GM12878 (cell line): ENCODE data around the gene UBA6. TPM values are rescaled to one million over a fixed set of nuclear protein-coding genes. Genes with fewer than 3 reads are reported as not detected.
A peak's percentile ranks its signal among the peaks of the same experiment; 100 is the strongest.

Source experiments
- ATAC-seq: fragments of 200-7000 bp; cut with Tn5 transposase; 3 replicates; pipeline ENCODE4 v1.9.1; 2020; ENCODE audit warnings: mild to moderate bottlenecking, moderate library complexity
- BruUV-seq: library from RNA; stranded (reverse); fragments of 400-500 nt; replicated peaks from 2 replicates; lab custom pipeline; 2021; lab: Mats Ljungman, UMichigan
- CTCF ChIA-PET: fragments of 300-600 bp; sonication (Branson Sonifier 250); formaldehyde crosslinking; extraction: SDS; loops from one replicate; lab custom pipeline; 2021; ENCODE audit warnings: inconsistent platforms; lab: Yijun Ruan, JAX
- POLR2A ChIA-PET: fragments of 350-600 bp; formaldehyde crosslinking; extraction: SDS; loops from one replicate; lab custom pipeline; 2021; ENCODE audit warnings: inconsistent platforms; lab: Charles Lee
- RAD21 ChIA-PET: fragments of 300-600 bp; sonication (Branson Sonifier 250); formaldehyde crosslinking; loops from one replicate; lab custom pipeline; 2023; ENCODE audit warnings: antibody characterized with exemption; ENCODE audit not compliant: unreplicated experiment; lab: Charles Lee
- SMC1A ChIA-PET: fragments of 300-600 bp; sonication (Branson Sonifier 250); formaldehyde crosslinking; loops from one replicate; lab custom pipeline; 2023; ENCODE audit not compliant: unreplicated experiment, uncharacterized antibody; lab: Charles Lee
- DNase-seq: peaks from one replicate; pipeline ENCODE4 v3.0.0-alpha.2; 2011; ENCODE audit warnings: low read depth, low spot score
- FAIRE-seq: peaks from 3 replicates; lab custom pipeline; 2011; peaks lifted over from hg19 to GRCh38; lab: Jason Lieb, UNC
- H2AFZ ChIP-seq: 2 replicates; pipeline ENCODE4 v1.6.0; 2011; ENCODE audit warnings: low read depth, low read length, control low read depth; ENCODE audit not compliant: control insufficient read depth
- H3K27ac ChIP-seq: 2 replicates; pipeline ENCODE4 v1.5.1; 2011; ENCODE audit warnings: control low read depth; ENCODE audit not compliant: control insufficient read depth, insufficient read depth
- H3K27me3 ChIP-seq, 2 experiments: replicated peaks in 1 of 2; 2 replicates each; pipeline versions ENCODE4 v1.6.0 to v1.6.1; 2011; ENCODE audit warnings: low read length in 1 of 2; ENCODE audit not compliant: control insufficient read depth in 2 of 2, insufficient read depth in 2 of 2
- H3K36me3 ChIP-seq, 2 experiments: 2 replicates each; pipeline ENCODE4 v1.5.1; 2011; ENCODE audit warnings: low read length in 1 of 2; ENCODE audit not compliant: control insufficient read depth in 2 of 2, insufficient read depth in 2 of 2
- H3K4me1 ChIP-seq: 2 replicates; pipeline ENCODE4 v1.6.1; 2011; ENCODE audit warnings: mild to moderate bottlenecking, low read length, moderate library complexity, mixed read lengths; ENCODE audit not compliant: control insufficient read depth, insufficient read depth
- H3K4me2 ChIP-seq: 2 replicates; pipeline ENCODE4 v1.6.0; 2011; ENCODE audit warnings: control low read depth; ENCODE audit not compliant: control insufficient read depth, insufficient read depth
- H3K4me3 ChIP-seq: fragments of 200-600 bp; sonication (generic); 2 replicates; pipeline ENCODE4 v1.5.1; 2016
- H3K79me2 ChIP-seq: 2 replicates; pipeline ENCODE4 v1.6.0; 2011; ENCODE audit warnings: low read length; ENCODE audit not compliant: control insufficient read depth, insufficient read depth
- H3K9ac ChIP-seq: 2 replicates; pipeline ENCODE4 v1.8.0; 2011; ENCODE audit warnings: low read length, control low read depth, mixed read lengths; ENCODE audit not compliant: control insufficient read depth, insufficient read depth
- H3K9me3 ChIP-seq: replicated peaks from 3 replicates; pipeline ENCODE4 v1.5.1; 2011; ENCODE audit warnings: mild to moderate bottlenecking, low read length; ENCODE audit not compliant: control insufficient read depth, insufficient read depth
- H4K20me1 ChIP-seq: 2 replicates; pipeline ENCODE4 v1.6.0; 2011; ENCODE audit not compliant: control insufficient read depth, insufficient read depth
- CBX5 ChIP-seq: sonication (generic); IDR thresholded peaks from 2 replicates; pipeline ENCODE4 v1.6.1; 2016; ENCODE audit warnings: low read depth, moderate library complexity, mild to moderate bottlenecking, inconsistent platforms
- CEBPB ChIP-seq, 2 experiments: fragments of 150-350 bp in 1 of 2; IDR thresholded peaks; 2 replicates each; pipeline ENCODE4 v1.6.1; 2012 to 2014; ENCODE audit warnings: low read depth in 2 of 2, low read length in 2 of 2, borderline replicate concordance in 1 of 2, inconsistent platforms in 1 of 2
- E4F1 ChIP-seq: fragments of 450-650 bp; IDR thresholded peaks from 2 replicates; pipeline ENCODE4 v1.6.1; 2018; ENCODE audit warnings: borderline replicate concordance, mild to moderate bottlenecking; ENCODE audit not compliant: partially characterized antibody
- ELK1 ChIP-seq: IDR thresholded peaks from 2 replicates; pipeline ENCODE4 v1.6.1; 2012; ENCODE audit warnings: low read depth, low read length, improper control_type of control experiment
- NFYB ChIP-seq: IDR thresholded peaks from 2 replicates; pipeline ENCODE4 v1.6.1; 2011; ENCODE audit warnings: low read depth, mild to moderate bottlenecking, low read length, improper control_type of control experiment, moderate library complexity; ENCODE audit not compliant: insufficient read depth
- TCF12 ChIP-seq: IDR thresholded peaks from 2 replicates; pipeline ENCODE4 v1.6.1; 2011; ENCODE audit warnings: low read depth, mild to moderate bottlenecking, low read length
- ZBTB33 ChIP-seq: fragments of 450-650 bp; IDR thresholded peaks from 2 replicates; pipeline ENCODE4 v1.6.1; 2017; ENCODE audit warnings: mild to moderate bottlenecking
- WGBS: methylation state at CpG from one replicate; pipeline ENCODE4 v1.1.6; 2016; ENCODE audit warnings: low lambda C conversion rate; ENCODE audit not compliant: insufficient replicate concordance, insufficient coverage; ENCODE audit errors: missing lambda C conversion rate; 5-methylcytosine and 5-hydroxymethylcytosine counted together
- in situ Hi-C: fragments of 300-500 bp; cut with MboI; formaldehyde crosslinking; loops from 9 replicates; pipeline ENCODE4 v1.14.3; 2018; ENCODE audit warnings: mixed read lengths
- intact Hi-C: fragments of 100-400 bp; cut with micrococcal nuclease; formaldehyde crosslinking; loops from one replicate; pipeline ENCODE4 v1.14.2; 2022; ENCODE audit not compliant: unreplicated experiment
- polyA plus RNA-seq, 11 experiments: library from polyadenylated mRNA; depleted of rRNA in 4 of 11; unstranded in 6 of 11; stranded (reverse) in 5 of 11; fragments of >200 nt; fragmentation: Nextera tagmentation in 4 of 11; fragmentation: Illumina TruSeq in 1 of 11; extraction: Ambion mirVana in 4 of 11; extraction: Trizol in 1 of 11; gene quantifications; 1 replicate in 1 of 11; 2 replicates in 10 of 11; pipeline versions ENCODE4 v1.2.1 to v1.2.3, GENCODE V29; 2011 to 2016; ENCODE audit warnings: inconsistent platforms in 2 of 11, missing spikeins in 2 of 11, low read depth in 1 of 11
- total RNA-seq, 4 experiments: library from RNA; depleted of rRNA in 3 of 4; stranded (reverse); fragments of >200 nt in 3 of 4; fragmentation: Illumina TruSeq in 1 of 4; extraction: Trizol in 1 of 4; gene quantifications; 2 replicates each; pipeline versions ENCODE4 v1.2.1 to v1.2.3, GENCODE V29; 2013 to 2021

Gene UBA6
- total and polyA plus RNA-seq, 10 of the 15 experiments (the other 5 are each of a cell fraction or from before 2014, with no cell fraction given), result 7.9 to 70.6 (median 34.7) TPM

GRCh38 chr4:67668315-67668714 is 32.6 kb downstream of the UBA6 start (continued):
- TF ChIP-seq CEBPB (IDR thresholded peaks at IDR 0.05; ENCODE audit: borderline replicate concordance in 1 of 2, low read depth in 2 of 2, low read length in 2 of 2) (no peak), TCF12 (no peak), ZBTB33 (no peak), NFYB (no peak), E4F1 (no peak)

GRCh38 chr4:67660418-67660817 is 40.5 kb downstream of the UBA6 start:
- intact Hi-C loops, result no loop called here
- H3K4me2 ChIP-seq, result no peak overlapping the region
- no peak overlapping the region for H3K9ac ChIP-seq
- H4K20me1 ChIP-seq, result no peaks in the 10 kb centered on the region
- in situ Hi-C loops, result no loop called here
- ChIA-PET RAD21 (no interaction called here), CTCF (interaction anchor here (2.5 kb wide), 1 partner anchor 9 kb away, joined by 8 read pairs; no protein-coding TSS in a partner anchor), SMC1A (interaction anchor here (1.9 kb wide), 1 partner anchor 16 kb away, joined by 5 read pairs; no protein-coding TSS in a partner anchor), POLR2A (no interaction called here)
- peaks cover 20% of the 10 kb centered on the region for H3K9me3 ChIP-seq
- DNase-seq (no peak), ATAC-seq (no peak), FAIRE-seq (no peak)
- WGBS, result 98% methylated on average over 4 of the region's 4 CpGs
- no peak overlapping the region for H3K27ac ChIP-seq
- BruUV-seq, result no TSS peak
- H3K36me3 ChIP-seq, result peaks cover 14 to 20% of the 10 kb centered on the region in 2 experiments
- H3K27me3 ChIP-seq, result no peaks in the 10 kb centered on the region
- H3K79me2 ChIP-seq, result no peaks in the 10 kb centered on the region
- H2AFZ ChIP-seq, result no peak overlapping the region
- no peak overlapping the region for H3K4me3 ChIP-seq
- TF ChIP-seq CBX5 (peak; percentile 82; the same call in 1 of the 2 replicates), ELK1 (no peak)
- H3K4me1 ChIP-seq, result no peaks in the 10 kb centered on the region
